HG02571 (cell line): ENCODE data around the gene RPL3.

Source experiments
- ATAC-seq: cut with Tn5 transposase; IDR thresholded peaks from one replicate; pipeline ENCODE4 v1.9.1; 2021; ENCODE audit warnings: mild to moderate bottlenecking, moderate library complexity; ENCODE audit not compliant: unreplicated experiment

Gene RPL3

GRCh38 chr22:39317775-39318506, 1.5 kb downstream of the RPL3 start:
- no peak for ATAC-seq

- no peak for ATAC-seq
These were observed 2.2 kb downstream of the RPL3 start for GRCh38 chr22:39317084-39317774.

DNA sequence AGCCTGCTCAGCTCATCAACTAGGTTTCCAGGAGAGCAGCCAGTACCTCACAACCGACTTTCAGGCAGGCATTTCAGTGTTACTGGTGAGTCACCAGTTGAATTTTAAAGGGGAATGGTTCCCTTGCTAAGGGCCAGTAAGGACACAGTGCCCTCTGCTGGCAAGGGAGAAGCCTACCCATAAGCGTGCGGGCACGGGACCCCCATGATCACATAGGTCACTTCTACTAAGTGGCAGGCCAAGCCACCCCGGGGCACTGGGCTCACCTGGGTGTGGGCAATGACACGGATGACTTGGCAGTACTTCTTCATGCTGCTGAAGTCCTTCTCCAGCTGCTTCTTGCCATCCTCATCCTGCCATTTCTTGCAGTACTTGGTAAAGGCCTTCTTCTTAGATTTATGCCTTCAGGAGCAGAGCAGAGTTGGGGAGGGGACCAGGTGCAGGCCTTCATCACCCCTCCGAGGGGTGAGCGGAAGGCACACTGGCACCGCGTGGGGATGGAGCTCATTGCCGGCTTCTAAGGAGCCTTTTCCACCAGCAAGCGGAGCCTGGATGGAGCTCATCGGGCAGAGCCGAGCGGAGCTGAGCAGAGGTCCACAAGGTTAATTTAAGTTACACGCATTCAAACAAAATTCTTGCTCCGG, 2.9 kb downstream of the RPL3 start:
- ATAC-seq, result no peak

GRCh38 chr22:39315389-39315788, 4.0 kb downstream of the RPL3 start:
- no peak for ATAC-seq

GRCh38 chr22:39314251-39314971, 5.0 kb downstream of the RPL3 start:
- no peak for ATAC-seq

- no peak for ATAC-seq
These were observed 6.0 kb downstream of the RPL3 start for GRCh38 chr22:39313258-39314001.

GRCh38 chr22:39312410-39312809, 7.0 kb downstream of the RPL3 start:
- ATAC-seq, result no peak

GRCh38 chr22:39311592-39312400, 7.6 kb downstream of the RPL3 start:
- no peak for ATAC-seq

DNA sequence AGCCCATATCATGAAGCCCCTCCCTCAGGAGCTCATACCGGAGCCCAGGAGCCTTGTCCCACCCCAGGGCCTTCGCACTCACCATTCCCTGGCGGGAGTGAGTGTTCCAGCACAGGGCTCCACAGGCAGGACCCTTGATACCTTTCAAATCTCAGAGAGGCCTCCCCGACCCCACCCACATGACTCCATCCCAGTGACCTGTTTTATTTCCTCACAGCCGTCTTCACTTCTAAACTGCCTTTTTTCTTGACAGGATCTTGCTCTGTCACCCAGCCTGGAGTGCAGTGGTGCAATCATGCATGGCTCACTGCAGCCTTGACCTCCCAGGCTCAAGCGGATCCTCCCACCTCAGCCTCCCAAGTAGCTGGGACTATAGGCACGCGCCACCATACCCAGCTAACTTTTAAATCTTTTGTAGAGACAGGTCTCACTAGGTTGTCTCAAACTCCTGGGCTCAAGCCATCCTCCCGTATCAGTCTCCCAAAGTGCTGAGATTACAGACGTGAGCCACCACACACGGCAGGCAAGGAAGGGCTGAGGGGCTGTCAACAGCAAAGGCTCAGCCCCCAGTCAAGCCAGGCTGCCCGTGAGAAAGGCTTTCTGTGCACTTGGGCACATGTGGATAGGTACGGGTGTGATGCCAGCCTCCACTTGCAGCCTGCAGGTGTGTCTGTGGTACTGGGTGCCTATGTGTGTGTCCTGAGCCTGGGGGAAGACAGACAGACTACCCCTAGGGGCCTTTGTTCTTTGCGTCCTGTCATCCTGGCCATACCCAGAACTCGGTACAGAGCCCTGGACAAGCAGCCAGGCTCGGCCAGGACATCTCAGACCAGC, 9.3 kb downstream of the RPL3 start:
- no peak for ATAC-seq

DNA sequence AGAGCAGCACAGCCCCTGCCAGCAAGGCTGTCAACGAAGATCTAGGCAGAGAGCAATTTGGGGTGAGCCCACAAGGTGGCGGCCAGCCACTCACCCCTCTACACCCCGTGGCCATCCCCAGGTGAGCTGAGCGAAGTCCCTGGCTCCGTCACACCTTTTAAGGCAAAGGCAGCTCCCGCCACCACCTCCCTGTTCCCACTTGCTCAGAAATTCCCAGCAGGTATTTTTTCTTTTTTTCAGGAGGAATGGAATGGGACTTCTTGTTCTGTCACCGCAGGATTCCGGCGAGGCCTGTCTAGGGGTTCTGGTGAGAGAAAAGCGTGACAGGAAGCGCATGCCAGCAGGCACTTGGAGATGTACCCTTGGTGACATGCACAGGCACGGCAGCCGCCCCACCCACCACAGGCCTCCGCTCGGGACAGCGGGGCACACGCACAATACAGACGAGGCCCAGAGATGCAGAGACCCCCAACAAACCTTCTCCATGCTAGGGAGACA, 10.0 kb downstream of the RPL3 start:
- no peak for ATAC-seq

- no peak for ATAC-seq
These were observed 10.6 kb downstream of the RPL3 start for GRCh38 chr22:39308614-39309363.

- ATAC-seq, result no peak
These were observed 12.7 kb downstream of the RPL3 start for GRCh38 chr22:39306456-39307361.

DNA sequence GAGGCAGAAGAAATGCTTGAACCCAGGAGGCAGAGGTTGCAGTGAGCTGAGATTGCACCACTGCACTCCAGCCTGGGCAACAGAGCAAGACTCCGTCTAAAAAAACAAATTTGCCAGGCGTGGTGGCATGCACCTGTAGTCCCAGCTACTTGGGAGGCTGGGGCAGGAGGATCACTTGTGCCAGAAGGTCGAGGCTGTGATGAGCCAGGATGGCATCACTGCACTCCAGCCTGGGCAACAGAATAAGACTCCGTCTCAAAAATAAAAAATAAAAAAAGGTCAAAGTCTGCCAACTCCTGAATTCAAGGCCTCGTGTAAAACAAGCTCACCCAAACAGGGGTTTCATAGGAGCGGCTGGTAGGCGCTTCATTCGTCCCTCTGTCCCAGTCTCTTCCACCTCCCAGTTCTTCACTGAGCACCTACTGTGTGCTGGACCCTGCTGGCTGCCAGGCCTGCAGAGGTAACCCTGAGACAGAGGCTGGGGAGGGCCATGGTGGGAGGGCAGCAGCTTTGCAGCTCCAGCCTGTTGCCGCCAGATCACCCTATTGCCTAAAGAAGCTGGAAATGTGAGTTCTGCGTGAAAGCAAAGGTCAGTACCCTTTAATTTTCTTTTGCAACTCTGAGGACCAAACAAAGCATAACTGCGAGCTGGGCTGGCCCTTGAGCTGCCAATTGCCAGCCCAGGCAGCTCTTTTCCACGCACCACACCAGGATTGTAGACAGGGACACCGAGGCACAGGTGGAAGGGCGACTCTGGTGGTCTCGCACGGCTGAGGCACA, 15.3 kb downstream of the RPL3 start:
- ATAC-seq, result no peak

DNA sequence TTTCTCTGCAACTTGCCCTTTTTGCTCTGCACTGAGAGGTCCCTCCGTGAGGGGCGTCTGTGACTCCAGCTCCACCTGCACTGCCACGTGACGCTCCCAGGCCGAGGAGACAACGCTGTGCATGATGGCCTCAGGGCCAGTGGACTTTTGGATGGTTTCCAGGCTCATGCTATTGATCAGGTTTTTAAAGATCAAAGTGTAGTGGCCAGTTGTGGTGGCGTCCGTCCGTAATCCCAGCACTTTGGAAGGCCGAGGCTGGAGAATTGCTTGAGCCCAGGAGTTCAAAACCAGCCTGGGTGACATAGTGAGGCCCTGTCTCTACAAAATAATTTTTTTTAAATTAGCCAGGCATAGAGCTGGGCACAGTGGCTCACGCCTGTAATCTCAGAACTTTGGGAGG, 16.1 kb downstream of the RPL3 start:
- no peak for ATAC-seq

GRCh38 chr22:39302431-39302960, 16.9 kb downstream of the RPL3 start:
- no peak for ATAC-seq

DNA sequence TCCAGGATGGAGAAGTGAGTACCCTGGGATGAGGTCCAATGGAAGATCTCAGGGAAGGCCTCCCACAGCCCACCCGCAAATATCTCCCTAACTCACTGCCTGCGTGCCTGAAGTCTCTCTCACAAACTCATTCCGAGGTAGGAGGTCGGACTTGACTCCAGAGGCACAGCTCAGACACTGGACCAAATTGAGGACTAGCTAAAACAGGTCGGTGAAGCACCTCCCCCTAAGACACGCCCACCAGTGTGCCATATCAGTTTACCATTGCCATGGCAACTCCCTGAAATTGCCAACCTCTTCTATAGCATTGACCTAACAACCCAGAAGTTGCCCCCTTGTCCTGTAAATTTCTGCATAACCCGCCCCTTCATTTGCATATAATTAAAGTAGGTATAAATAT, 17.5 kb downstream of the RPL3 start:
- ATAC-seq, result no peak
